PC-3 (cell line): ENCODE results near the gene PARM1. TPM values are rescaled to one million over a fixed set of nuclear protein-coding genes. Genes with fewer than 3 reads are reported as not detected.

Experiments
- ATAC-seq: fragments of 200-7000 bp; cut with Tn5 transposase; 2 replicates; pipeline ENCODE4 v1.9.1; 2020; ENCODE audit warnings: mild to moderate bottlenecking, moderate library complexity
- BruUV-seq: library from RNA; stranded (reverse); fragments of 400-500 nt; replicated peaks from 2 replicates; lab custom pipeline; 2021; lab: Mats Ljungman, UMichigan
- CTCF ChIA-PET: fragments of 300-600 bp; sonication (Branson Sonifier 250); formaldehyde crosslinking; loops from one replicate; lab custom pipeline; 2022; ENCODE audit warnings: antibody characterized with exemption; lab: Charles Lee
- POLR2A ChIA-PET: fragments of 300-600 bp; sonication (Branson Sonifier 250); formaldehyde crosslinking; loops from one replicate; lab custom pipeline; 2022; ENCODE audit warnings: antibody characterized with exemption; ENCODE audit not compliant: unreplicated experiment; lab: Charles Lee
- DNase-seq: peaks from one replicate; pipeline ENCODE4 v3.0.0-alpha.2; 2015
- H2AFZ ChIP-seq: fragments of 300-600 bp; sonication (generic); 2 replicates; pipeline ENCODE4 v1.6.0; 2016; ENCODE audit warnings: antibody characterized with exemption, low read length
- H3F3A ChIP-seq: fragments of 300-600 bp; sonication (generic); one replicate; pipeline ENCODE4 v1.6.0; 2017; ENCODE audit warnings: antibody characterized with exemption, low read length, control low read depth, mild to moderate bottlenecking; ENCODE audit not compliant: unreplicated experiment
- H3K27ac ChIP-seq: fragments of 300-600 bp; sonication (generic); 2 replicates; pipeline ENCODE4 v1.5.1; 2016; ENCODE audit warnings: mild to moderate bottlenecking, low read length
- H3K27me3 ChIP-seq: fragments of 300-600 bp; sonication (generic); 2 replicates; pipeline ENCODE4 v1.6.1; 2016; ENCODE audit warnings: low read length, mixed read lengths
- H3K36me3 ChIP-seq: fragments of 300-600 bp; sonication (generic); 2 replicates; pipeline ENCODE4 v1.6.1; 2016; ENCODE audit warnings: low read depth, mixed run types, low read length, mixed read lengths
- H3K4me1 ChIP-seq: fragments of 300-600 bp; sonication (generic); 2 replicates; pipeline ENCODE4 v1.5.1; 2016; ENCODE audit warnings: low read length; ENCODE audit not compliant: insufficient read depth
- H3K4me2 ChIP-seq: fragments of 300-600 bp; sonication (generic); 2 replicates; pipeline ENCODE4 v1.6.0; 2016; ENCODE audit warnings: low read length
- H3K4me3 ChIP-seq: fragments of 300-600 bp; sonication (generic); 2 replicates; pipeline ENCODE4 v1.5.1; 2016; ENCODE audit warnings: mild to moderate bottlenecking, low read length, mixed read lengths
- H3K79me2 ChIP-seq: fragments of 300-600 bp; sonication (generic); 2 replicates; pipeline ENCODE4 v1.6.1; 2017; ENCODE audit warnings: low read length, mixed read lengths
- H3K9ac ChIP-seq: fragments of 300-600 bp; sonication (generic); 2 replicates; pipeline ENCODE4 v1.6.0; 2016; ENCODE audit warnings: mild to moderate bottlenecking, low read length
- H3K9me2 ChIP-seq: fragments of 300-600 bp; sonication (generic); replicated peaks from 2 replicates; pipeline ENCODE4 v1.6.1; 2016; ENCODE audit warnings: mixed run types, low read length, mixed read lengths
- H3K9me3 ChIP-seq: fragments of 300-600 bp; sonication (generic); 2 replicates; pipeline ENCODE4 v1.6.1; 2016; ENCODE audit warnings: low read length, mixed read lengths
- H4K20me1 ChIP-seq: fragments of 300-600 bp; sonication (generic); 2 replicates; pipeline ENCODE4 v1.6.1; 2016; ENCODE audit warnings: low read length, mixed read lengths
- CTCF ChIP-seq: fragments of 300-600 bp; sonication (generic); conservative IDR thresholded peaks from 2 replicates; pipeline ENCODE4 v1.5.1; 2017; ENCODE audit warnings: antibody characterized with exemption, low read depth, mild to moderate bottlenecking, low read length
- EZH2 ChIP-seq: fragments of 300-600 bp; sonication (generic); IDR thresholded peaks from one replicate; pipeline ENCODE4 v1.6.1; 2017; ENCODE audit warnings: antibody characterized with exemption, mild to moderate bottlenecking, low read length; ENCODE audit not compliant: unreplicated experiment
- EZH2phosphoT487 ChIP-seq: fragments of 300-600 bp; sonication (generic); IDR thresholded peaks from 2 replicates; pipeline ENCODE4 v1.6.1; 2018; ENCODE audit warnings: mild to moderate bottlenecking, antibody characterized with exemption, low read length, borderline replicate concordance
- intact Hi-C: fragments of 100-400 bp; cut with micrococcal nuclease; formaldehyde crosslinking; loops from 2 replicates; pipeline ENCODE4 v1.9.0; 2023
- total RNA-seq: library from RNA; depleted of rRNA; stranded (reverse); fragments of >200 nt; gene quantifications from 2 replicates; pipeline ENCODE4 v1.2.3, GENCODE V29; 2014

The PARM1 gene
- total RNA-seq, 1 experiment from 2014 or later, result 2.9 TPM

- Histone ChIP-seq H3K4me1 (peaks cover 13% of the 10 kb centered on the region; the same call in 1 of the 2 replicates), H2AFZ (no peak overlapping the region), H3K27me3 (no peaks in the 10 kb centered on the region), H3K9me2 (no peaks in the 10 kb centered on the region), H3K9ac (no peak overlapping the region), H3K4me2 (no peak overlapping the region), H3K27ac (no peak overlapping the region), H3K36me3 (no peaks in the 10 kb centered on the region), H3K4me3 (no peak overlapping the region), H3K9me3 (no peaks in the 10 kb centered on the region), H3K79me2 (no peaks in the 10 kb centered on the region), H3F3A (no peaks in the 10 kb centered on the region), H4K20me1 (no peaks in the 10 kb centered on the region)
- TF ChIP-seq EZH2phosphoT487, result no peak
- TF ChIP-seq EZH2, result no peak
- no peak for TF ChIP-seq CTCF
- no peak for ATAC-seq
- DNase-seq, result no peak
- intact Hi-C loops, result no loop called here
- POLR2A ChIA-PET, result no interaction called here
- BruUV-seq, result no TSS peak
- CTCF ChIA-PET, result no interaction called here
These were observed 32.1 kb upstream of the PARM1 start for GRCh38 chr4:74900862-74901261.

GRCh38 chr4:74904509-74905065 is 28.3 kb upstream of the PARM1 start:
- no peaks in the 10 kb centered on the region for H3F3A ChIP-seq
- no peaks in the 10 kb centered on the region for H3K4me1 ChIP-seq
- H3K36me3 ChIP-seq, result no peaks in the 10 kb centered on the region
- H3K79me2 ChIP-seq, result no peaks in the 10 kb centered on the region
- intact Hi-C loops, result no loop called here
- H4K20me1 ChIP-seq, result no peaks in the 10 kb centered on the region
- ChIA-PET CTCF (no interaction called here), POLR2A (no interaction called here)
- no peaks in the 10 kb centered on the region for H3K9me2 ChIP-seq
- H3K9me3 ChIP-seq, result no peaks in the 10 kb centered on the region
- no peak for DNase-seq
- no peak overlapping the region for H3K4me2 ChIP-seq
- H2AFZ ChIP-seq, result no peak overlapping the region
- ATAC-seq, result no peak
- no peaks in the 10 kb centered on the region for H3K27me3 ChIP-seq
- no TSS peak for BruUV-seq
- no peak overlapping the region for H3K9ac ChIP-seq
- H3K27ac ChIP-seq, result no peak overlapping the region
- H3K4me3 ChIP-seq, result no peak overlapping the region
- TF ChIP-seq EZH2 (no peak), EZH2phosphoT487 (no peak), CTCF (no peak)

GRCh38 chr4:74906771-74907170 is 26.1 kb upstream of the PARM1 start:
- DNase-seq (no peak), ATAC-seq (no peak)
- H3K9me3 ChIP-seq, result no peaks in the 10 kb centered on the region
- no peak overlapping the region for H3K9ac ChIP-seq
- no peaks in the 10 kb centered on the region for H3K9me2 ChIP-seq
- no peak overlapping the region for H3K4me3 ChIP-seq
- no peaks in the 10 kb centered on the region for H3K79me2 ChIP-seq
- ChIA-PET POLR2A (no interaction called here), CTCF (no interaction called here)
- no TSS peak for BruUV-seq
- no peaks in the 10 kb centered on the region for H3K36me3 ChIP-seq
- no peaks in the 10 kb centered on the region for H4K20me1 ChIP-seq
- H2AFZ ChIP-seq, result no peak overlapping the region
- H3K4me2 ChIP-seq, result no peak overlapping the region
- no peaks in the 10 kb centered on the region for H3K27me3 ChIP-seq
- no peak overlapping the region for H3K27ac ChIP-seq
- intact Hi-C loops, result no loop called here
- TF ChIP-seq EZH2 (no peak), CTCF (no peak), EZH2phosphoT487 (no peak)
- H3K4me1 ChIP-seq, result no peaks in the 10 kb centered on the region
- no peaks in the 10 kb centered on the region for H3F3A ChIP-seq
